Mucosa of rectum (tissue), 2 donors: ENCODE data around the gene RBBP8NL.
"Not testable (repeated sequence)": the region's sequence is repeated elsewhere in the genome, so short reads cannot be mapped to it uniquely, and the experiment has no call there.

Source experiments
- H3K27ac ChIP-seq, 2 donors: one replicate each; pipeline ENCODE4 v1.7.0; 2013; ENCODE audit warnings: inconsistent platforms in 2 of 2, low read depth in 2 of 2, low read length in 2 of 2
- H3K27me3 ChIP-seq, 2 donors: one replicate each; pipeline ENCODE4 v1.7.0; 2013; ENCODE audit warnings: low read length in 2 of 2; ENCODE audit not compliant: control insufficient read depth in 2 of 2, insufficient read depth in 2 of 2
- H3K36me3 ChIP-seq, 2 donors: one replicate each; pipeline ENCODE4 v1.7.0; 2013; ENCODE audit warnings: low read length in 2 of 2; ENCODE audit not compliant: control insufficient read depth in 2 of 2, insufficient read depth in 2 of 2
- H3K4me1 ChIP-seq, 2 donors: one replicate each; pipeline ENCODE4 v1.7.0; 2013; ENCODE audit warnings: low read length in 2 of 2, mild to moderate bottlenecking in 1 of 2; ENCODE audit not compliant: control insufficient read depth in 2 of 2, insufficient read depth in 2 of 2
- H3K4me3 ChIP-seq, 2 donors: one replicate each; pipeline ENCODE4 v1.7.0; 2013; ENCODE audit warnings: low read length in 2 of 2
- H3K9ac ChIP-seq, 2 donors: one replicate each; pipeline ENCODE4 v1.7.0; 2013; ENCODE audit warnings: low read length in 2 of 2, low read depth in 1 of 2, mild to moderate bottlenecking in 1 of 2
- H3K9me3 ChIP-seq, 2 donors: one replicate each; pipeline ENCODE4 v1.7.0; 2013; ENCODE audit warnings: low read length in 2 of 2; ENCODE audit not compliant: control insufficient read depth in 2 of 2
- donor health status: healthy.
- donor health status: Normal muscosa, but diverticular disease.

Gene RBBP8NL

DNA sequence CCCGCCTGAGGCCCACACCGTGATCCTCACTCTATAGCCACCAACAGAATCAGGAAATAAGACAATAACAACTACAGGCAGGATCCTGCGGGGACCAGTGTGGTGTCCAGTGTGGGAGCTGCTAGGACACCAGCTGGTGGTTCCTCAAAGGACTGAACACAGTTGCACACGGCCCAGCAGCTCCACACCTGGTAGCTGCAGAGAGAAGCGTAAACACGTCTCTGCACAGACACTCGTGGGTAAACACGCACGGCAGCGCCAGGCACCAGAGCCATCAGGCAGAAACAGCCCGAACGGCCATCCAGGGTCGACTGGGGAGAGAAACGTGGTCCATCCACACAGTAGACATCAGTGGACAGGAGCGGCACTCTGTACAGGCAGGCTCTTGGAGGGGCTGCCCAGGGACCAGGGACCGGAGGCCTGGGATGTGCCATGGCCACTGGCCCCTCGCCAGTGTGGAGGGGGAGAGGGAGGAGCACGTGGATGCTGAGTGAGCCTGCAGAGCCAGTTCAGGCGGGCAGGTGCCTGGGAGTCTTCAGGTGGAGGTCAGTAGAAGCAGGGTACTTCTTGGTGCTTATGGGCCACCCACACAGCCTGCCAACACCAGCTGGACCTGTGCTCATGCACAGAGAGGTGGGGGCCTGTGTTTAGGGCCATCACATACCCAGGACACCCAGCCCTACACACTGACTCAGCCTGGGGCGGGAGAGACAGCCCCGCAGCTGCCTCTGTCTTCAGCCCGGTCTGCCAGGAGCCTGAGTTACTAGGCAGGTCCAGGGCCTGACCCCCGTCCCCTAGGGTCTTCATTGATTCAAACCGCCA is 52.8 kb downstream of the RBBP8NL start:
- peaks cover 0 to 12% of the 10 kb centered on the region in 2 donors for H3K4me1 ChIP-seq
- H3K9me3 ChIP-seq, result no peaks in the 10 kb centered on the region
- H3K27me3 ChIP-seq, result peaks cover 1 to 6% of the 10 kb centered on the region in 2 donors
- no peak overlapping the region for H3K9ac ChIP-seq
- H3K27ac ChIP-seq, result peak overlapping the region; percentile 21 to 54
- no peak overlapping the region for H3K4me3 ChIP-seq
- H3K36me3 ChIP-seq, result no peaks in the 10 kb centered on the region

DNA sequence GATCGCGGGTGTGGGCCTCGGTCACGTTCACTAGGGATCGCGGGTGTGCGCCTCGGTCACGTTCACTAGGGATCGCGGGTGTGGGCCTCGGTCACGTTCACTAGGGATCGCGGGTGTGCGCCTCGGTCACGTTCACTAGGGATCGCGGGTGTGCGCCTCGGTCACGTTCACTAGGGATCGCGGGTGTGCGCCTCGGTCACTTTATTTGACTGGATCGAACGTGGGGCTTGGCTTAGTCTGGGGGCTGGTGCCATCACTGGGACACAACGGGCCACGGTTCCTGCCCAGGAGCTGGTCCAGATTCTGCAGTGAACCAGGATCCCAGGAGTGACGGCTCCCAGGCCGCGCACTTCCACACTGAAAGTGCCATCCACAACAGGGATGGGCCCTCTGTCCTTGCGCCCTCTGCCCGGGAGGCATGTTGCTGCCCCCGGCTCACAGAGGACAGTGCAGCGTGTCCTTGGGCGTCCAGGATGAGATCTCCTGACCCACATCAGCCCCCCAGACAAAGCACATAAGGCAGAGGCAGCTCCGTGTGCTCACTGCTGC is 53.6 kb downstream of the RBBP8NL start:
- peak overlapping the region in 1 of 2 donors; percentile 54 for H3K27ac ChIP-seq

DNA sequence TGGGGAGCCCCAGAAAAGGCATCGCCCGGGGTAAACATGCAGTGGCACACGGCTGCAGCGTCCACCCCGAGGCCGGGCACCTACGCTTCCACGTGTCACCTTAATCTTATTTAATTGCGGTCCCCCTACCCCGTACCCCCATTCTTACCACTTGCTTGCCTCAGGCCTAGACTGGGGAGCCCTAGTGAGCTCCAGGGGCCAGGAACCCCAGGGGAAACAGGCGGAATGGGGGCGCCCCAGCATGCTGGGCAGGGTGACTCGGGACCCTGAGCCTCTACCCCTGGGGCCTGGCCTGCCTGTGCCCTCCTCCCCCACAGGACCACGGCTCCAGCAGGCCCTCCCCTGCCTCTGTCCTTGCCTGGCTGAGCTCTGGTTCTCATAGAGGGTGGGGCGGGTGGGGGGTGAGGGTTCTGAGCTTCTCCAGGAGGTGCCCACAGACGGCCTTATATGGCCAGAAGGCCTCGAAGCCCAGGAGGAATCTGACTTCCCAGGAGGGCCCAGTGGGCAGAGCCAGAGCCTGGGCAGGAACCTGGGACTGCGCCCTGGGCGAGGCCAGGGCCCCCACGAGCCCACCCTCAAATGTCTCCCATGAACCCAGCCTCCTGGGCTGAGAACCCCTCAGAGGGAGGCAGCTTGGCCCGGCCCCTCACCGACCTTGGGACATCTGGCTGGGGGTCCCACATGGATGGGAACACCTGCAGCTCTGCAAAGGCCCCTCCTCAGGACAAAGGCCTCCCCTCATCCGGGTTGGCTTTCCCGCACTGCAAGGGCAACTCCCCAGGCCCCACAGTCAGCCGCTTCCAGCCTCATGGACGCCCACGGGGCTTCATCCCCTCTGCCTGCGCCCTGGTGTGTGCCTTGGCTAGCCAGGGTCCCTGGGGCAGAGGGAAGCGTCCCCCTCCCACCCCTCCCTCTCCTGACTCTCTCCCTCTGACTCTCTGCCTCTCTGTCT is 55.0 kb downstream of the RBBP8NL start:
- Histone ChIP-seq H3K27ac (peak overlapping the region in 1 of 2 donors; percentile 58), H3K9me3 (no peaks in the 10 kb centered on the region), H3K36me3 (no peaks in the 10 kb centered on the region), H3K4me1 (peaks cover 10 to 24% of the 10 kb centered on the region in 2 donors), H3K9ac (no peak overlapping the region), H3K4me3 (no peak overlapping the region), H3K27me3 (peaks cover 10 to 16% of the 10 kb centered on the region in 2 donors)

More for the DNA sequence above, 53.6 kb downstream of the RBBP8NL start:
- H3K27me3 ChIP-seq, H3K36me3 ChIP-seq, H3K9ac ChIP-seq, H3K9me3 ChIP-seq, H3K4me3 ChIP-seq: not testable (repeated sequence)
- peaks cover 2 to 12% of the 10 kb centered on the region in 2 donors for H3K4me1 ChIP-seq

DNA sequence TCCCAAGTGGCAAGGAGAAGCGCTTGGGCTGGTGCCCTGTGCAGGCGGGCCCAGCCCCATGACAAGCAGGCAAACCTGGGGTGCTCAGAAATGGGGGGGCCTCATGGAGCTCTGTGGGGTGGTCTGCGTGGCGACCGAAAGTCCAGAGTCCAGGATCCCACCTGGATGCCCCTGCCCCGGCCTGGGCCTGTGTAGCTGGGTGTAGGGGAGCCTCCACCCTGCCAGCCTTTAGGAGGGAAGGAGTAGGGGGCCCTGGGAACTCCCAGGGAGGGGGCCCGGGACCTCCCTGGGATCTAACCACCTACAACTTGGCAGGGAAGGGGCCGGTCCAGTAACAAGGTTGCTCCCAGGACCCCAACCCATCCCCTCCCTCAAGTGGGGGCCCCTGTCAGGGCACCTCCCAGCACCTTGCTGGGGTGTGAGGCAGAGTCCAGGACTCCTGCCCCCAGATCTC is 55.7 kb downstream of the RBBP8NL start:
- no peaks in the 10 kb centered on the region for H3K36me3 ChIP-seq
- peak overlapping the region in 1 of 2 donors; percentile 58 for H3K27ac ChIP-seq
- peaks cover 10 to 16% of the 10 kb centered on the region in 2 donors for H3K27me3 ChIP-seq
- no peaks in the 10 kb centered on the region for H3K9me3 ChIP-seq
- peaks cover 10 to 24% of the 10 kb centered on the region in 2 donors for H3K4me1 ChIP-seq
- H3K4me3 ChIP-seq, result no peak overlapping the region
- no peak overlapping the region for H3K9ac ChIP-seq

DNA sequence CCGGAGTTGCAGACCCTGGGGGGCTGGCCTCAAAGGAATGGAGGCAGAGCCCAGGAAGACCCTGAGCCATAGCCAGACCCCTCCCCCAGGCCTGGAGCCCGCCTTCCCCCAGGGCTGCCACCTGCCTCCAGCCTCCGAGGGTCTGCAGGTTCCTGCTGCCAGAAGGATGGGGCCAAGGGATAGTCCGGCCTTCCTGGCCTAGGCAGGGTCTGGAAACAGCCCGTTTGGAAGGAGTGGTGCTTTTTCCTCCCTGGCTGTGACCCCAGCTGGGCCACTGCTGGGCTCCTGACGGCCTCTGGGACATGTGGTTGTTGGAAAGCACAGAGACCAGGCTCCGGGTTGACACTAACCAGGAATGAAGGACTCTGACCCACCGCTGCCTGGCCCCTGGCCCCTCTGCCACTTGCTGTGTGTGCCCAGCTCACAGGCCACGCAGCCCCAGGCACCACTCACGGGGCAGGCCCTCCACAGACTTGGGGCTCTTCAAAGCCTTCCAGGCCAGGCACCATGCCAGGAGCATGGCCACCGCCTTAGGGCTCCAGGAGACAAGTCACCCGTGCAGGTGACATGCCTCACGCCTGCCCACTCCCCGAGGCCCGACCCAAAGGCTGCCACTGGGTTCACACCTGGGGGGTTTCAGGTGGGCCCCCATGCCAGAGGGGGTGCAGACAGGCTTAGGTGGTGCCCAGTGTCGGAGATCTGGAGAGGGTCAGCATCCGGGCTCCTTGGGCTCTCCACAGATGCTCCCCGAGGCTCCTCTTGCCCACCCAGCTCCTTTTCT is 56.3 kb downstream of the RBBP8NL start:
- Histone ChIP-seq H3K4me3 (no peak overlapping the region), H3K27ac (peak overlapping the region in 1 of 2 donors; percentile 23), H3K4me1 (peaks cover 10 to 24% of the 10 kb centered on the region in 2 donors), H3K9me3 (no peaks in the 10 kb centered on the region), H3K27me3 (peaks cover 13 to 20% of the 10 kb centered on the region in 2 donors), H3K9ac (no peak overlapping the region), H3K36me3 (no peaks in the 10 kb centered on the region)

DNA sequence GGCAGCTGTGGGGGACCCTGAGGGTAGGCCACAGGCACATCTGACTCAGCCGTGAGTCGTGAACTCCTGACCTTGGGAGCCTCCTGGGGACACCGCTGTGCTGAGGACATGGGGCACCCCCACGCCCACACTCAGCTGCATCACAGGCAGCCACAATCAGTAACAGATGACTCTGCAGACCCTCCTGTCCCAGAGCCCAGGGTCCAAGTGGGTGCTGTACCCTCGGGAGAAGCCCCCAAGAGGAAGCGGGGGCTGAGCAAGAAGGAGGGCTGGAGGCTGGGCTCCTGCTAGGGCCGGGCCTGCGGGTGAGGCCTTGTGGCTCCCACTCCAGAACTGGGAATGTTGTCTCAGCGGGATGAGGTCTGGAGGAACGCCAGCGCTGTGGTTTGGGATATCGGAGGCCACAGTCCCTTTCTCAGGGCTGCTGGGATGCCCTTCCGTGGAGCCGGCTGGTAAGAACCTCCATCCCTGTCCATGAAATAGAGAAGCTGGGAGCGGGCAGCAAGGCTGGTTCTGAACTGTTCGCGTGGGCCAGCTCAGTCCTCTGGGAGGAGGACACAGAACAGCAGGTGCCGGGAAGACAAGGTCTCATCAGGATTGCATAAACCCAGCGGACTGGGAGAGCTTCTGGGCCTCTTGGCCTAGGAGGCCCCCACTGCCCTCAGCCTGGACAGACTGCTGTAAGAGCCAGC is 57.1 kb downstream of the RBBP8NL start:
- peaks cover 10 to 22% of the 10 kb centered on the region in 2 donors for H3K4me1 ChIP-seq

DNA sequence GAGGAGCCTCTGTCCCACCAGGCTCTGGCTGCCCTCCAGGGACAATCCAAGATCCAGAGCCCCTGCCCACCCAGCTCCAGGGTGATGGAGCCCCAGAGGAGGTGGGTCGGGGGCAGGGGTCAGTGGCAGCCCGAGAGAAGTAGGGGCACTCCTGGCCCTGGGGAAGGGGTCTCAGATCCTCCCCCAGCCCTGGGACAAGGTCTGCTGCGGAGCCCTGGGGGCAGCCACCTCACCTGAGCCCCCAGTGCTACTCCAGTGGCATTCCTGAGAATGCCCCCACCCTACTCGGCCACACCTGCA is 57.6 kb downstream of the RBBP8NL start:
- no peaks in the 10 kb centered on the region for H3K9me3 ChIP-seq
- H3K4me3 ChIP-seq, result no peak overlapping the region
- peaks cover 12 to 19% of the 10 kb centered on the region in 2 donors for H3K4me1 ChIP-seq
- peaks cover 16 to 29% of the 10 kb centered on the region in 2 donors for H3K27me3 ChIP-seq
- H3K36me3 ChIP-seq, result no peaks in the 10 kb centered on the region
- H3K27ac ChIP-seq, result peak overlapping the region; percentile 41 to 68
- no peak overlapping the region for H3K9ac ChIP-seq

More for the DNA sequence above, 57.1 kb downstream of the RBBP8NL start:
- H3K9me3 ChIP-seq, result no peaks in the 10 kb centered on the region
- H3K4me3 ChIP-seq, result no peak overlapping the region
- H3K27me3 ChIP-seq, result peaks cover 13 to 24% of the 10 kb centered on the region in 2 donors
- no peak overlapping the region for H3K9ac ChIP-seq
- peak overlapping the region; percentile 41 to 68 for H3K27ac ChIP-seq
- H3K36me3 ChIP-seq, result no peaks in the 10 kb centered on the region

DNA sequence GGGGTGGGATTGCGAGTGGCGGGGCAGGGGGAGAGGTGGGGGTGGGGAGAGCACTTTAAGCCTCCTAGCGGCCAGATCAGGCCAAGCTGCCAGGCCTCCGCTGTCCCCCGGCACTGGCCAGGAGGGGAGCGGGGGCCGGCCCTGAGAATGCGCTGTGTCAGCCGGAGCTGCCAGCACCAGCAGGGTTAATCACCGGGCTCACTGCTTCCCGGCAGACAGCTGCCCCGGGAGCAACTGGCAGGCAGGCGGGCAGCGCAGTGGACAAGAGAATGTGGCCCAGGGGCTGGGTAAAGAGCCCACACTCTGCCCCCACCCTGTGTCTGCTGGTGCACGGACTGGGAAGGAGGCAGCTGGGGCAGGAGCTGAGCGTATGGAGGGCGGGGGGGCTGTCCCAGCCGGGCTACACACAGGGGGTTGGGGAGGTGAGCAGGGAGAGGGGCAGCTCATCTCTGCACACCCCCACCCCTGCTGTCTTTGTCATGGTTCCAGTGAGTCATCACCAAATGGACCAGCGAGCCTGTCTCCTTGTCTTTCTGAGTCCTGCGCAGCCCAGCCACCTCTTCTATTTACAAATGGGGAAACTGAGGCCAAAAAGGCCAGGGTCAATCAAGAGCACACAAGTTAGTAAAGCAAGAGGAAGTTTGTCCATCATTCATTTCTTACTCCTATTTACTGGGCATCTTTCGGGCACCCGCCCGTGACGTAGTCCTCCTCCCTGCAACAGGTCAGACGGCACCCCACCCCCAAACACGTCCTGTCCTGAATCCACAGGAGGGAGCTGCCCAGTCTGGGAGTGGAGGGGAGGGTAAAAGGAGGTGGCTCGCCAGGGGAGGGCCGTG is 58.1 kb downstream of the RBBP8NL start:
- H3K9me3 ChIP-seq, result no peaks in the 10 kb centered on the region
- peaks cover 19 to 30% of the 10 kb centered on the region in 2 donors for H3K27me3 ChIP-seq
- H3K27ac ChIP-seq, result peak overlapping the region in 1 of 2 donors; percentile 68
- no peaks in the 10 kb centered on the region for H3K36me3 ChIP-seq
- H3K4me3 ChIP-seq, result no peak overlapping the region
- H3K4me1 ChIP-seq, result peaks cover 13 to 17% of the 10 kb centered on the region in 2 donors
- H3K9ac ChIP-seq, result no peak overlapping the region
